Astrocyte (in vitro differentiated cells and primary cell): ENCODE results near the gene TFEB. TPM values are rescaled to one million over a fixed set of nuclear protein-coding genes. Genes with fewer than 3 reads are reported as not detected.

ENCODE experiments used
- DNase-seq: peaks from one replicate; pipeline ENCODE4 v3.0.0-alpha.2; 2010; ENCODE audit warnings: low read depth
- FAIRE-seq: peaks from 2 replicates; lab custom pipeline; 2011; peaks lifted over from hg19 to GRCh38; lab: Jason Lieb, UNC
- H2AFZ ChIP-seq: 2 replicates; pipeline ENCODE4 v1.6.0; 2012; ENCODE audit warnings: low read depth, low read length, inconsistent platforms
- H3K27ac ChIP-seq: 2 replicates; pipeline ENCODE4 v1.5.1; 2011; ENCODE audit warnings: low read depth, low read length, inconsistent platforms
- H3K27me3 ChIP-seq: 2 replicates; pipeline ENCODE4 v1.6.0; 2011; ENCODE audit warnings: low read length, inconsistent platforms; ENCODE audit not compliant: insufficient read depth
- H3K36me3 ChIP-seq: 2 replicates; pipeline ENCODE4 v1.5.1; 2011; ENCODE audit warnings: low read length, inconsistent platforms; ENCODE audit not compliant: insufficient read depth
- H3K4me1 ChIP-seq: 2 replicates; pipeline ENCODE4 v1.5.1; 2011; ENCODE audit warnings: low read length, inconsistent platforms; ENCODE audit not compliant: insufficient read depth
- H3K4me2 ChIP-seq: 2 replicates; pipeline ENCODE4 v1.6.0; 2012; ENCODE audit warnings: low read length, inconsistent platforms
- H3K4me3 ChIP-seq: 2 replicates; pipeline ENCODE4 v1.5.1; 2011; ENCODE audit warnings: low read depth, mild to moderate bottlenecking, low read length, inconsistent platforms; ENCODE audit not compliant: insufficient read depth
- H3K79me2 ChIP-seq: 2 replicates; pipeline ENCODE4 v1.6.0; 2012; ENCODE audit warnings: mild to moderate bottlenecking, low read length, inconsistent platforms; ENCODE audit not compliant: insufficient read depth
- H3K9ac ChIP-seq: 2 replicates; pipeline ENCODE4 v1.6.0; 2012; ENCODE audit warnings: mild to moderate bottlenecking, low read length, inconsistent platforms
- H3K9me3 ChIP-seq: 2 replicates; pipeline ENCODE4 v1.5.1; 2012; ENCODE audit warnings: low read depth, mild to moderate bottlenecking, low read length, inconsistent platforms; ENCODE audit not compliant: insufficient read depth
- H4K20me1 ChIP-seq: 2 replicates; pipeline ENCODE4 v1.6.0; 2012; ENCODE audit warnings: low read length, inconsistent platforms; ENCODE audit not compliant: insufficient read depth
- H3K27ac Mint-ChIP-seq: one replicate; pipeline ENCODE4 v1.8.0; 2021; ENCODE audit warnings: mild to moderate bottlenecking, mixed read lengths; ENCODE audit not compliant: unreplicated experiment
- H3K27me3 Mint-ChIP-seq: one replicate; pipeline ENCODE4 v1.8.0; 2021; ENCODE audit warnings: low read depth, mixed read lengths; ENCODE audit not compliant: unreplicated experiment
- H3K36me3 Mint-ChIP-seq: one replicate; pipeline ENCODE4 v1.8.0; 2021; ENCODE audit warnings: low read depth, mixed read lengths; ENCODE audit not compliant: unreplicated experiment
- H3K4me1 Mint-ChIP-seq: one replicate; pipeline ENCODE4 v1.8.0; 2021; ENCODE audit warnings: low read depth, mixed read lengths; ENCODE audit not compliant: unreplicated experiment
- H3K4me3 Mint-ChIP-seq: one replicate; pipeline ENCODE4 v1.8.0; 2021; ENCODE audit warnings: mild to moderate bottlenecking, moderate library complexity, mixed read lengths; ENCODE audit not compliant: unreplicated experiment
- H3K9me3 Mint-ChIP-seq: one replicate; pipeline ENCODE4 v1.8.0; 2021; ENCODE audit warnings: mild to moderate bottlenecking, mixed read lengths; ENCODE audit not compliant: unreplicated experiment
- EZH2 ChIP-seq: IDR thresholded peaks from 2 replicates; pipeline ENCODE4 v1.6.1; 2012; ENCODE audit warnings: mild to moderate bottlenecking, low read length, inconsistent platforms; ENCODE audit not compliant: insufficient read depth
- total RNA-seq: library from RNA; stranded (reverse); gene quantifications from 2 replicates; pipeline ENCODE4 v1.2.1, GENCODE V29; 2021
- TF ChIP-seq, protein P1 (sequence below): IDR thresholded peaks from 2 replicates; pipeline ENCODE4 v1.5.1; 2011; ENCODE audit warnings: low read depth, mild to moderate bottlenecking, inconsistent platforms, low read length, moderate library complexity; ENCODE audit not compliant: insufficient read depth

Gene TFEB
- total RNA-seq, 1 donor from 2014 or later: 4.7 TPM

GRCh38 chr6:41775293-41775882, 40.0 kb upstream of the TFEB start:
- Histone ChIP-seq H3K9ac (no peak overlapping the region), H3K4me3 (no peak overlapping the region), H3K9me3 (no peaks in the 10 kb centered on the region), H3K36me3 (peaks cover 4% of the 10 kb centered on the region), H3K27me3 (no peaks in the 10 kb centered on the region), H4K20me1 (no peaks in the 10 kb centered on the region), H3K79me2 (no peaks in the 10 kb centered on the region), H3K4me2 (no peak overlapping the region), H3K27ac (no peak overlapping the region), H3K4me1 (peaks cover 9% of the 10 kb centered on the region), H2AFZ (no peak overlapping the region)
- H3K4me3 Mint-ChIP-seq: no peak overlapping the region
- peaks cover 8% of the 10 kb centered on the region for H3K4me1 Mint-ChIP-seq
- no peak for FAIRE-seq
- no peaks in the 10 kb centered on the region for H3K9me3 Mint-ChIP-seq
- DNase-seq: no peak
- no peak overlapping the region for H3K27ac Mint-ChIP-seq
- H3K36me3 Mint-ChIP-seq: peaks cover 16% of the 10 kb centered on the region
- no peaks in the 10 kb centered on the region for H3K27me3 Mint-ChIP-seq
- TF ChIP-seq, protein P1, sequence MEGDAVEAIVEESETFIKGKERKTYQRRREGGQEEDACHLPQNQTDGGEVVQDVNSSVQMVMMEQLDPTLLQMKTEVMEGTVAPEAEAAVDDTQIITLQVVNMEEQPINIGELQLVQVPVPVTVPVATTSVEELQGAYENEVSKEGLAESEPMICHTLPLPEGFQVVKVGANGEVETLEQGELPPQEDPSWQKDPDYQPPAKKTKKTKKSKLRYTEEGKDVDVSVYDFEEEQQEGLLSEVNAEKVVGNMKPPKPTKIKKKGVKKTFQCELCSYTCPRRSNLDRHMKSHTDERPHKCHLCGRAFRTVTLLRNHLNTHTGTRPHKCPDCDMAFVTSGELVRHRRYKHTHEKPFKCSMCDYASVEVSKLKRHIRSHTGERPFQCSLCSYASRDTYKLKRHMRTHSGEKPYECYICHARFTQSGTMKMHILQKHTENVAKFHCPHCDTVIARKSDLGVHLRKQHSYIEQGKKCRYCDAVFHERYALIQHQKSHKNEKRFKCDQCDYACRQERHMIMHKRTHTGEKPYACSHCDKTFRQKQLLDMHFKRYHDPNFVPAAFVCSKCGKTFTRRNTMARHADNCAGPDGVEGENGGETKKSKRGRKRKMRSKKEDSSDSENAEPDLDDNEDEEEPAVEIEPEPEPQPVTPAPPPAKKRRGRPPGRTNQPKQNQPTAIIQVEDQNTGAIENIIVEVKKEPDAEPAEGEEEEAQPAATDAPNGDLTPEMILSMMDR: no peak
- no peak for TF ChIP-seq EZH2

DNA sequence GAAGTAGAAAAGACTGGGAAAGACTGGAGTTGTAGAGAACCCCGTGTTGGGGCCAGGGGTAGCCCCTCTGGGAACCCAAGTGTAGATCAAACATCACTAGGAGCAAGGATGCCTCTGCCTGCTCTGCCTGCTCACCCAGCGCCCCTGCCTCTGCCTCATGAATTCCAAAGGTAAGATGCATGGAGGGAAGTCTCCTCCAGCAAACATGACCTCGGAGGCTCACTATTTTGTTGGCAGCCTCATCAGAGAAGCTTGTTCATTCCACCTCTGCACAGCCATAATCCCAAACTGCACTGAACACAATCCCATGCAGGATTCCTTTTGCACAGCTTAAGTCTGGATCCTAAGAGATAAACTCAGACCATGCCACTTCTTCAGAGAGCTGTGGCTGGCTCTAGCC, 39.4 kb upstream of the TFEB start:
- no peaks in the 10 kb centered on the region for H3K9me3 Mint-ChIP-seq
- H3K27me3 Mint-ChIP-seq: no peaks in the 10 kb centered on the region
- H3K4me1 Mint-ChIP-seq: peaks cover 8% of the 10 kb centered on the region
- DNase-seq (no peak), FAIRE-seq (no peak)
- Histone ChIP-seq H4K20me1 (no peaks in the 10 kb centered on the region), H2AFZ (no peak overlapping the region), H3K79me2 (no peaks in the 10 kb centered on the region), H3K9ac (no peak overlapping the region), H3K36me3 (peaks cover 4% of the 10 kb centered on the region), H3K4me3 (no peak overlapping the region), H3K27ac (no peak overlapping the region), H3K4me1 (peaks cover 9% of the 10 kb centered on the region), H3K27me3 (no peaks in the 10 kb centered on the region), H3K9me3 (no peaks in the 10 kb centered on the region), H3K4me2 (no peak overlapping the region)
- peak overlapping the region; percentile 36 for H3K27ac Mint-ChIP-seq
- peaks cover 21% of the 10 kb centered on the region for H3K36me3 Mint-ChIP-seq
- peak overlapping the region; percentile 14 for H3K4me3 Mint-ChIP-seq
- TF ChIP-seq, protein P1: no peak
- no peak for TF ChIP-seq EZH2
